Measurements from ENCODE around the gene AJM1. TPM values are rescaled to one million over a fixed set of nuclear protein-coding genes. Genes with fewer than 3 reads are reported as not detected.

Gene AJM1
- polyA plus RNA-seq, 3 donors = 0.10 to 2.0 (median 0.18) TPM

DNA sequence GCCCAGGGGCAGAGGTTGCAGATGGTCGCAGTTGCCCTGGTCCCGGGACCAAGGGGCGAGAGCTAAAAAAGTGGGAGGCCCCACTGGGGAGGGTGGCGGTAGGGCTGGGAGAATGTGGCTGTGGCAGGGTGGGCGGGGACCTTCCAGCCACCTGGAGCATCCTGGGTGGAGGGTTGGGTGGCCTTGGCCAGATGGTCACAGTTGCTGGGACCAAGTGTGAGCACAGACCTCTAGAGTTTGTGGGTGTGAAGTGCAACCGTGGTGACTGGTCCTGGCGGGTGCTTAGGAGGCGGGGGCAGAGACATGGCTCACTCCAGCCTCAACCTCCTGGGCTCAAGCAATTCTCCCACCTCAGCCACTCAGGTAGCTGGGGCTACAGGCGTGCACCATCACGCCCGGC, 38.4 kb downstream of the AJM1 start:
- Histone ChIP-seq H3K27me3 (ENCODE audit: control insufficient read depth in 2 of 2, insufficient read depth in 2 of 2, low read length in 2 of 2) (no peaks in the 10 kb centered on the region), H3K4me2 (replicated peaks; ENCODE audit: extremely low read depth, low read length, poor library complexity, severe bottlenecking) (no peak overlapping the region), H4K20me1 (ENCODE audit: insufficient read depth, low read length) (no peaks in the 10 kb centered on the region), H3K79me2 (ENCODE audit: insufficient read depth, low read length) (no peaks in the 10 kb centered on the region), H3K4me1 (ENCODE audit: control insufficient read depth in 1 of 2, insufficient read depth in 2 of 2, low read length in 2 of 2) (peaks cover 20 to 24% of the 10 kb centered on the region in 2 donors), H3K36me3 (replicated peaks in 1 of 2; ENCODE audit: control insufficient read depth in 1 of 2, insufficient read depth in 2 of 2, low read length in 2 of 2) (no peaks in the 10 kb centered on the region), H3K9me3 (replicated peaks in 1 of 2; ENCODE audit: control insufficient read depth in 1 of 2, insufficient read depth in 1 of 2, low read length in 2 of 2) (no peaks in the 10 kb centered on the region), H3K4me3 (replicated peaks in 1 of 3; ENCODE audit: low read depth in 2 of 3, low read length in 3 of 3) (no peak overlapping the region), H2AFZ (ENCODE audit: insufficient read depth, low read depth, low read length, poor library complexity, severe bottlenecking) (no peak overlapping the region), H3K9ac (ENCODE audit: insufficient read depth, low read length, poor library complexity, severe bottlenecking) (no peak overlapping the region), H3K27ac (ENCODE audit: low read depth in 1 of 2, low read length in 2 of 2) (no peak overlapping the region)
- H3K9me3 Mint-ChIP-seq = peaks cover 0 to 4% (median 0%) of the 10 kb centered on the region in 7 donors
- H3K27ac Mint-ChIP-seq = no peak overlapping the region
- TF ChIP-seq, protein P1, sequence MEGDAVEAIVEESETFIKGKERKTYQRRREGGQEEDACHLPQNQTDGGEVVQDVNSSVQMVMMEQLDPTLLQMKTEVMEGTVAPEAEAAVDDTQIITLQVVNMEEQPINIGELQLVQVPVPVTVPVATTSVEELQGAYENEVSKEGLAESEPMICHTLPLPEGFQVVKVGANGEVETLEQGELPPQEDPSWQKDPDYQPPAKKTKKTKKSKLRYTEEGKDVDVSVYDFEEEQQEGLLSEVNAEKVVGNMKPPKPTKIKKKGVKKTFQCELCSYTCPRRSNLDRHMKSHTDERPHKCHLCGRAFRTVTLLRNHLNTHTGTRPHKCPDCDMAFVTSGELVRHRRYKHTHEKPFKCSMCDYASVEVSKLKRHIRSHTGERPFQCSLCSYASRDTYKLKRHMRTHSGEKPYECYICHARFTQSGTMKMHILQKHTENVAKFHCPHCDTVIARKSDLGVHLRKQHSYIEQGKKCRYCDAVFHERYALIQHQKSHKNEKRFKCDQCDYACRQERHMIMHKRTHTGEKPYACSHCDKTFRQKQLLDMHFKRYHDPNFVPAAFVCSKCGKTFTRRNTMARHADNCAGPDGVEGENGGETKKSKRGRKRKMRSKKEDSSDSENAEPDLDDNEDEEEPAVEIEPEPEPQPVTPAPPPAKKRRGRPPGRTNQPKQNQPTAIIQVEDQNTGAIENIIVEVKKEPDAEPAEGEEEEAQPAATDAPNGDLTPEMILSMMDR (IDR thresholded peaks at IDR 0.05) = no peak
- 95% methylated on average over 7 of the region's 11 CpGs for WGBS (ENCODE audit: insufficient coverage)
- no peak overlapping the region for H3K4me3 Mint-ChIP-seq
- intact Hi-C loops (cut with micrococcal nuclease) = no loop called here
- H3K27me3 Mint-ChIP-seq (ENCODE audit: low read depth in 3 of 3) = peaks cover 0 to 14% (median 14%) of the 10 kb centered on the region in 3 donors
- no peaks in the 10 kb centered on the region for H3K36me3 Mint-ChIP-seq
- H3K4me1 Mint-ChIP-seq = peaks cover 25% of the 10 kb centered on the region
- no peak for DNase-seq

DNA sequence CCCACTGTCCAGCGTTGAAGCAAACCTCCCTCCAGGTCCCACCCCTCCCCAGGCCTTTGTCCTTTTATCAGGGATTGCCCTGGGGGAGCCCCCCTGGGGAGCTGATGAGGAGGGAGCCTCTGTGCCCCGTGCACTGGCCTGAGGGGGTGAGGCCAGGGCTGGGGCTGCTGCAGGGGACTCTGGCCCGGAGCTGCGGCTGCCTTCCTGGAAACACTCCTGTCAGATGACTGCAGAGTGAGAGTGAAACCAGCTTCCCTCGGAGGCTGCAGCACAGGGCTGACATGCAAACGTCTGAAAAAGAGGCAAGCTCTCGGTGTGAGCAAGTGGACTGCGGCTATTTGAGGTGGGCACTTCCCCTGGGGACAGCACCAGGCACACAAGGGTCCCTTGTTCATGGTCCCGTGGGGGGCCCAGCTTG, 39.4 kb downstream of the AJM1 start:
- Histone ChIP-seq H3K4me2 (replicated peaks; ENCODE audit: extremely low read depth, low read length, poor library complexity, severe bottlenecking) (peak overlapping the region; percentile 74), H3K4me3 (replicated peaks in 1 of 3; ENCODE audit: low read depth in 2 of 3, low read length in 3 of 3) (peak overlapping the region in 1 of 3 experiments; percentile 71), H3K4me1 (ENCODE audit: control insufficient read depth in 1 of 2, insufficient read depth in 2 of 2, low read length in 2 of 2) (peaks cover 22 to 29% of the 10 kb centered on the region in 2 donors), H3K27ac (ENCODE audit: low read depth in 1 of 2, low read length in 2 of 2) (peak overlapping the region in 1 of 2 donors; percentile 6), H3K9me3 (replicated peaks in 1 of 2; ENCODE audit: control insufficient read depth in 1 of 2, insufficient read depth in 1 of 2, low read length in 2 of 2) (no peaks in the 10 kb centered on the region), H2AFZ (ENCODE audit: insufficient read depth, low read depth, low read length, poor library complexity, severe bottlenecking) (peak overlapping the region; percentile 77), H3K36me3 (replicated peaks in 1 of 2; ENCODE audit: control insufficient read depth in 1 of 2, insufficient read depth in 2 of 2, low read length in 2 of 2) (no peaks in the 10 kb centered on the region), H3K9ac (ENCODE audit: insufficient read depth, low read length, poor library complexity, severe bottlenecking) (peak overlapping the region; percentile 38), H4K20me1 (ENCODE audit: insufficient read depth, low read length) (no peaks in the 10 kb centered on the region), H3K27me3 (ENCODE audit: control insufficient read depth in 2 of 2, insufficient read depth in 2 of 2, low read length in 2 of 2) (no peaks in the 10 kb centered on the region), H3K79me2 (ENCODE audit: insufficient read depth, low read length) (peaks cover 1% of the 10 kb centered on the region)
- Mint-ChIP-seq H3K27ac (peak overlapping the region in 1 of 7 donors; percentile 42), H3K4me1 (peaks cover 26% of the 10 kb centered on the region), H3K9me3 (peaks cover 0 to 4% (median 0%) of the 10 kb centered on the region in 7 donors), H3K27me3 (ENCODE audit: low read depth in 3 of 3) (peaks cover 0 to 14% (median 8%) of the 10 kb centered on the region in 3 donors), H3K4me3 (peak overlapping the region; percentile 68 to 78), H3K36me3 (no peaks in the 10 kb centered on the region)
- intact Hi-C loops (cut with micrococcal nuclease) = no loop called here
- DNase-seq = peak in 1 of 3 donors; percentile 35
- TF ChIP-seq, protein P1 (IDR thresholded peaks at IDR 0.05) = no peak
- 6% methylated on average over 8 of the region's 9 CpGs for WGBS (ENCODE audit: insufficient coverage)
